Measurements from ENCODE around the gene CRLF3. TPM values are rescaled to one million over a fixed set of nuclear protein-coding genes. Genes with fewer than 3 reads are reported as not detected.
"Not testable (repeated sequence)": the region's sequence is repeated elsewhere in the genome, so short reads cannot be mapped to it uniquely, and the experiment has no call there.

The CRLF3 gene
- total and polyA plus RNA-seq, 10 of the 15 experiments (the other 5 are each of a cell fraction or from before 2014, with no cell fraction given): 10.0 to 39.2 (median 26.7) TPM

GRCh38 chr17:30734153-30734552, 90.3 kb downstream of the CRLF3 start:
- intact Hi-C loops (cut with micrococcal nuclease; ENCODE audit: unreplicated experiment); H3K27me3 ChIP-seq (replicated peaks in 1 of 2; ENCODE audit: control insufficient read depth in 2 of 2, insufficient read depth in 2 of 2, low read length in 1 of 2); H3K4me1 ChIP-seq (ENCODE audit: control insufficient read depth, insufficient read depth, low read length); H3K4me3 ChIP-seq; H3K9me3 ChIP-seq (replicated peaks; ENCODE audit: control insufficient read depth, insufficient read depth, low read length); H2AFZ ChIP-seq (ENCODE audit: control insufficient read depth, low read depth, low read length); DNase-seq (ENCODE audit: low read depth, low spot score); ATAC-seq; H3K9ac ChIP-seq (ENCODE audit: control insufficient read depth, insufficient read depth, low read length); BruUV-seq (replicated peaks); in situ Hi-C loops (cut with MboI); H3K27ac ChIP-seq (ENCODE audit: control insufficient read depth, insufficient read depth); H4K20me1 ChIP-seq (ENCODE audit: control insufficient read depth, insufficient read depth); CTCF ChIA-PET; H3K36me3 ChIP-seq (ENCODE audit: control insufficient read depth in 2 of 2, insufficient read depth in 2 of 2, low read length in 1 of 2); RAD21 ChIA-PET (ENCODE audit: unreplicated experiment); FAIRE-seq: not testable (repeated sequence)
- peak overlapping the region; percentile 38; the same call in 1 of the 2 replicates for H3K4me2 ChIP-seq (ENCODE audit: control insufficient read depth, insufficient read depth)
- POLR2A ChIA-PET: interaction anchor here (1.2 kb wide), 1 partner anchor 90 kb away, joined by 3 read pairs; no protein-coding TSS in a partner anchor
- peaks cover 45% of the 10 kb centered on the region for H3K79me2 ChIP-seq (ENCODE audit: control insufficient read depth, insufficient read depth, low read length)
- 93% methylated on average over 14 of the region's 14 CpGs for WGBS (ENCODE audit: insufficient coverage, insufficient replicate concordance, low lambda C conversion rate, missing lambda C conversion rate)
- SMC1A ChIA-PET (ENCODE audit: uncharacterized antibody, unreplicated experiment): interaction anchor here (1.0 to 2.1 kb wide), 2 partner anchors 16 to 46 kb away, joined by 4 to 5 read pairs; no protein-coding TSS in a partner anchor
- TF ChIP-seq MLLT1 (IDR thresholded peaks at IDR 0.05): peak; percentile 74; the same call in 1 of the 2 replicates

Small RNA genes lying within 50 kb of the gene (small RNA-seq; reads per million reads assigned to genes)
- gene RNU6-298P: not detected

Other genes starting within 250 kb of the CRLF3 start
- gene ATAD5, start 7.3 kb upstream of the CRLF3 start, total RNA-seq (2014; rRNA removed): 12.8 and 14.1 TPM in 2 replicates
- 16.2 and 17.2 TPM in 2 replicates for gene ATAD5, start 7.3 kb upstream of the CRLF3 start, total RNA-seq (2014; rRNA removed; fragmentation: Illumina TruSeq; extraction: Trizol)
- gene ATAD5, start 7.3 kb upstream of the CRLF3 start, total RNA-seq (2021): 16.0 and 18.0 TPM in 2 replicates
- gene ATAD5, start 7.3 kb upstream of the CRLF3 start, polyA plus RNA-seq (2011; rRNA removed): 12.4 and 24.6 TPM in 2 replicates
- gene ATAD5, start 7.3 kb upstream of the CRLF3 start, polyA plus RNA-seq (2014; fragmentation: Illumina TruSeq; extraction: Trizol): 13.6 and 16.6 TPM in 2 replicates
- 1 to 10 TPM; 3.8 to 4.1 TPM for gene ATAD5, start 7.3 kb upstream of the CRLF3 start, polyA plus RNA-seq (2014; fragmentation: Nextera tagmentation; extraction: Ambion mirVana)
- gene ATAD5, start 7.3 kb upstream of the CRLF3 start, polyA plus RNA-seq (2014; rRNA removed): 7.3 and 10.3 TPM in 2 replicates
- gene ATAD5, start 7.3 kb upstream of the CRLF3 start, polyA plus RNA-seq (2016; fragmentation: Nextera tagmentation; extraction: Ambion mirVana): 10 to 100 TPM; 18.2 to 19.7 TPM
- 13.7 and 14.4 TPM in 2 replicates for gene TEFM, start 81.5 kb upstream of the CRLF3 start, total RNA-seq (2014; rRNA removed)
- gene TEFM, start 81.5 kb upstream of the CRLF3 start, total RNA-seq (2014; rRNA removed; fragmentation: Illumina TruSeq; extraction: Trizol): 21.1 and 21.7 TPM in 2 replicates
- 13.3 and 15.7 TPM in 2 replicates for gene TEFM, start 81.5 kb upstream of the CRLF3 start, total RNA-seq (2021)
- 18.9 and 26.9 TPM in 2 replicates for gene TEFM, start 81.5 kb upstream of the CRLF3 start, polyA plus RNA-seq (2011; rRNA removed)
- gene TEFM, start 81.5 kb upstream of the CRLF3 start, polyA plus RNA-seq (2014; fragmentation: Illumina TruSeq; extraction: Trizol): 36.2 and 52.5 TPM in 2 replicates
- gene TEFM, start 81.5 kb upstream of the CRLF3 start, polyA plus RNA-seq (2014; fragmentation: Nextera tagmentation; extraction: Ambion mirVana): 10 to 100 TPM; 36.3 to 57.1 TPM
- gene TEFM, start 81.5 kb upstream of the CRLF3 start, polyA plus RNA-seq (2014; rRNA removed): 9.6 and 11.5 TPM in 2 replicates
- 10 to 100 TPM; 40.7 to 41.1 TPM for gene TEFM, start 81.5 kb upstream of the CRLF3 start, polyA plus RNA-seq (2016; fragmentation: Nextera tagmentation; extraction: Ambion mirVana)
- gene ADAP2, start 97.3 kb upstream of the CRLF3 start, total RNA-seq (2014; rRNA removed): 12.3 and 13.6 TPM in 2 replicates
- gene ADAP2, start 97.3 kb upstream of the CRLF3 start, total RNA-seq (2014; rRNA removed; fragmentation: Illumina TruSeq; extraction: Trizol): 10.2 and 12.1 TPM in 2 replicates
- 7.4 and 9.2 TPM in 2 replicates for gene ADAP2, start 97.3 kb upstream of the CRLF3 start, total RNA-seq (2021)
- gene ADAP2, start 97.3 kb upstream of the CRLF3 start, polyA plus RNA-seq (2011; rRNA removed): 0.15 and 0.30 TPM in 2 replicates
- 10.9 TPM in 2 replicates for gene ADAP2, start 97.3 kb upstream of the CRLF3 start, polyA plus RNA-seq (2014; fragmentation: Illumina TruSeq; extraction: Trizol)
- gene ADAP2, start 97.3 kb upstream of the CRLF3 start, polyA plus RNA-seq (2014; fragmentation: Nextera tagmentation; extraction: Ambion mirVana): 1 to 10 TPM; 2.9 to 5.6 TPM
- 8.0 and 9.6 TPM in 2 replicates for gene ADAP2, start 97.3 kb upstream of the CRLF3 start, polyA plus RNA-seq (2014; rRNA removed)
- gene ADAP2, start 97.3 kb upstream of the CRLF3 start, polyA plus RNA-seq (2016; fragmentation: Nextera tagmentation; extraction: Ambion mirVana): 1 to 10 TPM; 3.7 to 3.8 TPM
- gene RNF135, start 146.3 kb upstream of the CRLF3 start, total RNA-seq (2014; rRNA removed): 19.3 and 20.7 TPM in 2 replicates
- gene RNF135, start 146.3 kb upstream of the CRLF3 start, total RNA-seq (2014; rRNA removed; fragmentation: Illumina TruSeq; extraction: Trizol): 16.0 and 16.1 TPM in 2 replicates
- gene RNF135, start 146.3 kb upstream of the CRLF3 start, total RNA-seq (2021): 22.6 and 22.9 TPM in 2 replicates
- gene RNF135, start 146.3 kb upstream of the CRLF3 start, polyA plus RNA-seq (2011; rRNA removed): 11.2 and 12.7 TPM in 2 replicates
- 18.2 and 23.1 TPM in 2 replicates for gene RNF135, start 146.3 kb upstream of the CRLF3 start, polyA plus RNA-seq (2014; fragmentation: Illumina TruSeq; extraction: Trizol)
- 10 to 100 TPM; 12.8 to 15.4 TPM for gene RNF135, start 146.3 kb upstream of the CRLF3 start, polyA plus RNA-seq (2014; fragmentation: Nextera tagmentation; extraction: Ambion mirVana)
- 25.2 and 28.0 TPM in 2 replicates for gene RNF135, start 146.3 kb upstream of the CRLF3 start, polyA plus RNA-seq (2014; rRNA removed)
- 10 to 100 TPM; 23.5 to 27.6 TPM for gene RNF135, start 146.3 kb upstream of the CRLF3 start, polyA plus RNA-seq (2016; fragmentation: Nextera tagmentation; extraction: Ambion mirVana)

All from GM12878 (cell line).